Astrocyte of the spinal cord (primary cell): Measurements from ENCODE around the gene DCDC2B.
A peak's percentile ranks its signal among the peaks of the same experiment; 100 is the strongest.

Source experiments
- DNase-seq: peaks from one replicate; pipeline ENCODE4 v3.0.0; 2011; ENCODE audit warnings: low read depth, low spot score
- H3K4me3 ChIP-seq: 2 replicates; pipeline ENCODE4 v1.5.1; 2011; ENCODE audit warnings: low read depth, mild to moderate bottlenecking, low read length, moderate library complexity
- CTCF ChIP-seq: IDR thresholded peaks from 2 replicates; pipeline ENCODE4 v1.5.1; 2012; ENCODE audit warnings: low read depth, mild to moderate bottlenecking, low read length, inconsistent platforms
- in situ Hi-C: cut with HindIII; loops from 2 replicates; pipeline ENCODE4 v1.10.0; 2017; ENCODE audit warnings: low sequenced_read_pairs

The DCDC2B gene

GRCh38 chr1:32179193-32179442, 29.8 kb upstream of the DCDC2B start:
- in situ Hi-C loops = no loop called here
- peak overlapping the region; percentile 73 for H3K4me3 ChIP-seq
- DNase-seq = no peak
- TF ChIP-seq CTCF = no peak

GRCh38 chr1:32179443-32180185, 29.3 kb upstream of the DCDC2B start, which contains the start of gene TXLNA:
Gene TXLNA, plus strand, starts transcription at chr1:32179675. Its CDS starts 671 bp downstream, at chr1:32180346.
- no peak for TF ChIP-seq CTCF
- DNase-seq = peak; percentile 94
- H3K4me3 ChIP-seq = peak within 1 kb of the TSS; percentile 73
- in situ Hi-C loops = no loop called here

GRCh38 chr1:32180186-32181060, 28.5 kb upstream of the DCDC2B start:
- in situ Hi-C loops = no loop called here
- TF ChIP-seq CTCF = no peak
- peak; percentile 25 for DNase-seq

GRCh38 chr1:32181065-32181464, 27.8 kb upstream of the DCDC2B start:
- in situ Hi-C loops = no loop called here
- no peak for TF ChIP-seq CTCF
- no peak for DNase-seq
- H3K4me3 ChIP-seq = peak overlapping the region; percentile 73

More at GRCh38 chr1:32180186-32181060, 28.5 kb upstream of the DCDC2B start:
- H3K4me3 ChIP-seq = peak overlapping the region; percentile 73

- DNase-seq = no peak
- TF ChIP-seq CTCF = no peak
- peak overlapping the region; percentile 73 for H3K4me3 ChIP-seq
- in situ Hi-C loops = no loop called here
Observed at GRCh38 chr1:32181563-32181962, 27.3 kb upstream of the DCDC2B start.

GRCh38 chr1:32182060-32182459, 26.8 kb upstream of the DCDC2B start:
- in situ Hi-C loops = no loop called here
- no peak for DNase-seq
- TF ChIP-seq CTCF = no peak
- H3K4me3 ChIP-seq = no peak overlapping the region
